ENCODE data around the gene ZBTB44. TPM values are rescaled to one million over a fixed set of nuclear protein-coding genes. Genes with fewer than 3 reads are reported as not detected.

ZBTB44 gene
- total RNA-seq, 1 experiment from 2014 or later = 66.4 TPM

DNA sequence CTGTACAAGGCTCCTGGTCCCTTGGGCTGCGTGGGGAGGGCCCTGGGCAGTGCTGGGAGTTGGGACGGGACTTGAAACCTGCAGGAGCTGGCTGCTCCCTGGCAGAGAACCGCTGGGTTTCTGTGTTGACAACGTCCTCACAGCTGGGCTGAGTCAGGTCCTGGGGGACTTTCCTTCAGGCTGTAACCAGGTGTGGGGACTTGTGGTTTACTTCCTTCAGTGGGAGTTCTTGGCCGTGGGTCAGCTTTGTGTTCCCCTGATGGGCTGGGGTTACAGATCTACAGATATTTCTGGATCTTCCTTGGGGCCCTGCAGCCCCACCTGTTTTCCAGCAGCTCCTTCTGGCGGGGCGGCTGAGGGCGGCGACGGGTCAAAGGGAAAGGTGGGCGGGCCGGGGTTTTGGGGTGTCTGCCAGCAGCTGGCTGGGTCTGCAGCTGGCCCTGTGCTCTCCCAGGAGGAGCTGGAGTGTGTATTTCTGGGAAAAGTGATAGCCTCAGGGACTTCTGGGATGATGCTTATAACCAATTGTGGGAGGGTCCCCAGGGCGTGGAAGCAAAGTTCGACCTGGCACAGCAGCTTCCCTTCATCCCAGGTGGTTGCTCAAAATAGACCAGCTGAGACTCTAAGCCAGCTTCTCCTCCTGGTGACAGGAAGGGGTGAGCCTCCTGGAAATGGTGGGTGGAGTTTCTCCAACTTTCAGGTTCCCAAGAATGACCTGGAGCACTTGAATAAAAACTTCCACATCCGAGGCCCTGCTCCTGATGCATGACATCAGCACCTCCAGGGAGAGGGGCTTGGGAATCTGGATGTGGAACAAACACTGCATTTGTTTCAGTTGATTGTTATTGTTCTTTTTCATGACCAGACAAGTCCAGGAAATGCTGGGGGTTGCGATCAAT lies 136.0 kb downstream of the ZBTB44 start (continued):
- TF ChIP-seq TCF7L2 (IDR thresholded peaks at IDR 0.05; ENCODE audit: low read depth, low read length) = no peak

DNA sequence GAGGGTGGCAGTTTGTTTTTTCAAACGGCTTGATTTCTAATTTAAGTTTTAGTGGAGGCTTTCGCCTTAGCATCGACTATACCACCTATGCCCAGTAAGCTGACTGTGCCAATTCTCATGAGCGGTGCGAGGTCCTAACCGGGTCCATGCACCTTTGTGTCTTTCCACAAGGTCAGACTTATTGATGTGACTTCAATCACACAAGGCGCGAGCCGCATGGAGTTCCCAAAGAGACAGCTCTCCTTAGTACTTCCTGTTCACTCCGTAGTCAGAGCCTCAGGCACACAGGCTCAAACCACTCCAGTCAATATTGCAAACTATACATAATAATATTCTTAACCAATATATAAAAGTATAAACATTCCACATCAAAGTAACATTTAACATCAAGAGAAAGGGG lies 136.9 kb downstream of the ZBTB44 start:
- no TSS peak for BruUV-seq (replicated peaks)
- in situ Hi-C loops (cut with HindIII; ENCODE audit: low pct_unique_long_range_greater_than_20kb, low sequenced_read_pairs) (no loop called here), intact Hi-C loops (cut with micrococcal nuclease; ENCODE audit: unreplicated experiment) (no loop called here)
- Histone ChIP-seq H3K27me3 (ENCODE audit: control insufficient read depth, insufficient read depth, low read length) (no peaks in the 10 kb centered on the region), H3K4me1 (ENCODE audit: control insufficient read depth, insufficient read depth, low read length) (0 out of 2 replicates have a peak, but pooled peaks cover 6% of the 10 kb centered on the region), H3K27ac (ENCODE audit: low read length) (no peak overlapping the region), H3K9me3 (ENCODE audit: control insufficient read depth, insufficient read depth, low read depth, low read length) (no peaks in the 10 kb centered on the region; the same call in 1 of the 2 replicates), H3K36me3 (ENCODE audit: control insufficient read depth, insufficient read depth, low read length) (no peaks in the 10 kb centered on the region), H3K4me3 (ENCODE audit: low read depth in 2 of 2, low read length in 2 of 2) (no peak overlapping the region)
- ChIA-PET CTCF (no interaction called here), POLR2A (no interaction called here)
- DNase-seq (ENCODE audit: low read depth, low spot score) = no peak
- ATAC-seq = no peak
- TF ChIP-seq POLR2AphosphoS5 (IDR thresholded peaks at IDR 0.05; ENCODE audit: low read depth, low read length) (no peak), SIN3A (IDR thresholded peaks at IDR 0.05; ENCODE audit: borderline replicate concordance, insufficient read depth, low read depth, low read length) (no peak), TCF7L2 (IDR thresholded peaks at IDR 0.05; ENCODE audit: low read depth, low read length) (no peak), CTCF (IDR thresholded peaks at IDR 0.05) (no peak), REST (IDR thresholded peaks at IDR 0.05; ENCODE audit: insufficient read depth in 1 of 2, low read depth in 2 of 2, low read length in 1 of 2) (no peak)

Other genes starting within 250 kb of the ZBTB44 start
- gene APLP2, start 245.0 kb downstream of the ZBTB44 start, total RNA-seq (2021; ENCODE audit: unreplicated experiment) = 589 TPM
- gene ST14, start 155.1 kb downstream of the ZBTB44 start, total RNA-seq (2021; ENCODE audit: unreplicated experiment) = 1.8 TPM
- 0.15 TPM for gene ADAMTS8, start 113.7 kb upstream of the ZBTB44 start, total RNA-seq (2021; ENCODE audit: unreplicated experiment)
- gene ADAMTS15, start 133.7 kb upstream of the ZBTB44 start, total RNA-seq (2021; ENCODE audit: unreplicated experiment) = 39.9 TPM